CD4-positive, alpha-beta memory T cell (primary cell): ENCODE results near the gene TCERG1L. TPM values are rescaled to one million over a fixed set of nuclear protein-coding genes. Genes with fewer than 3 reads are reported as not detected.
A peak's percentile ranks its signal among the peaks of the same experiment; 100 is the strongest.
"Not testable (repeated sequence)": the region's sequence is repeated elsewhere in the genome, so short reads cannot be mapped to it uniquely, and the experiment has no call there.

Source experiments
- CTCF ChIA-PET: fragments of 350-600 bp; sonication (Branson Sonifier 250); formaldehyde crosslinking; loops from one replicate; lab custom pipeline; 2021; ENCODE audit warnings: inconsistent platforms; ENCODE audit not compliant: partially characterized antibody; lab: Charles Lee
- POLR2A ChIA-PET: fragments of 350-600 bp; sonication (Branson Sonifier 250); formaldehyde crosslinking; loops from one replicate; lab custom pipeline; 2021; ENCODE audit not compliant: partially characterized antibody; lab: Charles Lee
- DNase-seq, 5 donors: peaks; one replicate each; pipeline versions ENCODE4 v3.0.0 to v3.0.0-alpha.2; 2020 to 2022; ENCODE audit warnings: mixed read lengths in 1 of 5
- H3K27ac ChIP-seq: one replicate; pipeline ENCODE4 v1.7.0; 2013; ENCODE audit warnings: low read depth, low read length
- H3K27me3 ChIP-seq: 2 replicates; pipeline ENCODE4 v1.7.0; 2013; ENCODE audit warnings: mild to moderate bottlenecking, low read length, moderate library complexity; ENCODE audit not compliant: insufficient read depth
- H3K36me3 ChIP-seq: 2 replicates; pipeline ENCODE4 v1.7.0; 2013; ENCODE audit warnings: mild to moderate bottlenecking, low read length, moderate library complexity; ENCODE audit not compliant: insufficient read depth
- H3K4me1 ChIP-seq: 2 replicates; pipeline ENCODE4 v1.7.0; 2013; ENCODE audit warnings: mild to moderate bottlenecking, low read length, moderate library complexity; ENCODE audit not compliant: insufficient read depth
- H3K4me3 ChIP-seq, 2 donors: one replicate each; pipeline ENCODE4 v1.7.0; 2013; ENCODE audit warnings: low read length in 2 of 2, mild to moderate bottlenecking in 1 of 2
- H3K9me3 ChIP-seq, 2 donors: one replicate each; pipeline ENCODE4 v1.7.0; 2013; ENCODE audit warnings: low read length in 2 of 2, control low read depth in 1 of 2; ENCODE audit not compliant: control insufficient read depth in 1 of 2
- H3K27ac Mint-ChIP-seq, 7 donors: one replicate each; pipeline ENCODE4 v1.8.0; 2020 to 2021; ENCODE audit warnings: mixed read lengths in 7 of 7, mild to moderate bottlenecking in 6 of 7, inconsistent platforms in 3 of 7, moderate library complexity in 3 of 7
- H3K27me3 Mint-ChIP-seq, 2 donors: one replicate each; pipeline ENCODE4 v1.8.0; 2020 to 2021; ENCODE audit warnings: mixed read lengths in 2 of 2
- H3K36me3 Mint-ChIP-seq, 2 donors: one replicate each; pipeline ENCODE4 v1.8.0; 2020 to 2021; ENCODE audit warnings: mixed read lengths in 2 of 2, inconsistent platforms in 1 of 2, mild to moderate bottlenecking in 1 of 2
- H3K4me1 Mint-ChIP-seq, 4 donors: one replicate each; pipeline ENCODE4 v1.8.0; 2020 to 2021; ENCODE audit warnings: mixed read lengths in 4 of 4, mild to moderate bottlenecking in 1 of 4
- H3K4me3 Mint-ChIP-seq, 8 donors: one replicate each; pipeline ENCODE4 v1.8.0; 2020 to 2021; ENCODE audit warnings: mixed read lengths in 8 of 8, mild to moderate bottlenecking in 7 of 8, moderate library complexity in 6 of 8, inconsistent platforms in 3 of 8
- H3K9me3 Mint-ChIP-seq, 8 donors: one replicate each; pipeline ENCODE4 v1.8.0; 2020 to 2021; ENCODE audit warnings: mixed read lengths in 8 of 8, mild to moderate bottlenecking in 5 of 8, inconsistent platforms in 3 of 8, moderate library complexity in 1 of 8
- intact Hi-C: fragments of 100-400 bp; cut with micrococcal nuclease; formaldehyde crosslinking; loops from one replicate; pipeline ENCODE4 v1.15.1; 2023
- polyA plus RNA-seq, 2 donors: library from polyadenylated mRNA; unstranded; fragments of 300-500 nt; fragmentation: Illumina TruSeq; gene quantifications; one replicate each; pipeline ENCODE4 v1.2.3, GENCODE V29; 2021
- total RNA-seq, 2 experiments: library from RNA; stranded (reverse); gene quantifications; one replicate each; pipeline ENCODE4 v1.2.3, GENCODE V29; 2021

Gene TCERG1L
- total and polyA plus RNA-seq, 4 experiments from 2014 or later: not detected

DNA sequence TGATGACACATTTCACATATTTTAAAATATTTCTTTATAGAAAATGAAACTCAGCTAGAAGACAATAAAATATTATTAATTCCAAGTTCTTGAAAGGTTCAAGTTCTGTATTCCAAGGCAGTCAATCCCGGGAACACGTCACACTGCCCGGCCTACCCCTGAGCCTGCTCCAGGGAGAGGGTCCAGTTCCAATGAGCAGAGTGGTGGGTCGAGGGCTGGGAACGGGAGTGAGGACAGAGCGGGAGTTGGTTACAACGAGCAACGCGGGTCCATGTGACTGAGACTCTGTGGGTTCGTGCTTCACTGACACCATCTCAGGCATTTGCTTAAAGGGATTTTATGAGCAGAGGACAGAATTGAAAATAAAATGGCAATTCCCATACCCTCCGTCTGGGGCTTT lies 209.4 kb downstream of the TCERG1L start:
- Histone ChIP-seq H3K4me1 (no peaks in the 10 kb centered on the region), H3K9me3 (no peaks in the 10 kb centered on the region), H3K27me3 (no peaks in the 10 kb centered on the region), H3K36me3 (no peaks in the 10 kb centered on the region), H3K4me3 (no peak overlapping the region), H3K27ac (no peak overlapping the region)
- Mint-ChIP-seq H3K4me3 (no peak overlapping the region), H3K4me1 (no peaks in the 10 kb centered on the region), H3K27me3 (no peaks in the 10 kb centered on the region), H3K27ac (no peak overlapping the region), H3K36me3 (no peaks in the 10 kb centered on the region), H3K9me3 (no peaks in the 10 kb centered on the region)
- intact Hi-C loops: no loop called here
- ChIA-PET CTCF (no interaction called here), POLR2A (no interaction called here)
- DNase-seq: no peak

- H3K36me3 Mint-ChIP-seq, POLR2A ChIA-PET: not testable (repeated sequence)
Measured at GRCh38 chr10:131100418-131101410, 210.8 kb downstream of the TCERG1L start.

GRCh38 chr10:131099028-131099726 lies 212.3 kb downstream of the TCERG1L start:
- Mint-ChIP-seq H3K4me1 (no peaks in the 10 kb centered on the region), H3K27ac (peak overlapping the region in 1 of 7 donors; percentile 43), H3K27me3 (no peaks in the 10 kb centered on the region), H3K9me3 (no peaks in the 10 kb centered on the region), H3K36me3 (no peaks in the 10 kb centered on the region), H3K4me3 (no peak overlapping the region)
- H3K4me1 ChIP-seq: no peaks in the 10 kb centered on the region
- intact Hi-C loops: no loop called here
- CTCF ChIA-PET: no interaction called here
- POLR2A ChIA-PET: no interaction called here
- no peak overlapping the region for H3K27ac ChIP-seq
- no peaks in the 10 kb centered on the region for H3K9me3 ChIP-seq
- DNase-seq: no peak
- no peaks in the 10 kb centered on the region for H3K36me3 ChIP-seq
- H3K4me3 ChIP-seq: no peak overlapping the region
- H3K27me3 ChIP-seq: no peaks in the 10 kb centered on the region

More at GRCh38 chr10:131100418-131101410, 210.8 kb downstream of the TCERG1L start:
- H3K4me1 ChIP-seq, H3K4me3 ChIP-seq, H3K27ac ChIP-seq, H3K4me1 Mint-ChIP-seq, H3K4me3 Mint-ChIP-seq, H3K9me3 ChIP-seq, H3K36me3 ChIP-seq, H3K27me3 Mint-ChIP-seq, H3K27me3 ChIP-seq, H3K27ac Mint-ChIP-seq, H3K9me3 Mint-ChIP-seq, DNase-seq, CTCF ChIA-PET, intact Hi-C loops: not testable (repeated sequence)

GRCh38 chr10:131098416-131098952 lies 213.0 kb downstream of the TCERG1L start:
- Mint-ChIP-seq H3K36me3 (no peaks in the 10 kb centered on the region), H3K27me3 (no peaks in the 10 kb centered on the region), H3K9me3 (no peaks in the 10 kb centered on the region), H3K4me1 (no peaks in the 10 kb centered on the region), H3K4me3 (no peak overlapping the region), H3K27ac (no peak overlapping the region)
- ChIA-PET CTCF (no interaction called here), POLR2A (no interaction called here)
- Histone ChIP-seq H3K4me3 (no peak overlapping the region), H3K9me3 (no peaks in the 10 kb centered on the region), H3K36me3 (no peaks in the 10 kb centered on the region), H3K27ac (no peak overlapping the region), H3K4me1 (no peaks in the 10 kb centered on the region), H3K27me3 (no peaks in the 10 kb centered on the region)
- intact Hi-C loops: no loop called here
- DNase-seq: no peak

DNA sequence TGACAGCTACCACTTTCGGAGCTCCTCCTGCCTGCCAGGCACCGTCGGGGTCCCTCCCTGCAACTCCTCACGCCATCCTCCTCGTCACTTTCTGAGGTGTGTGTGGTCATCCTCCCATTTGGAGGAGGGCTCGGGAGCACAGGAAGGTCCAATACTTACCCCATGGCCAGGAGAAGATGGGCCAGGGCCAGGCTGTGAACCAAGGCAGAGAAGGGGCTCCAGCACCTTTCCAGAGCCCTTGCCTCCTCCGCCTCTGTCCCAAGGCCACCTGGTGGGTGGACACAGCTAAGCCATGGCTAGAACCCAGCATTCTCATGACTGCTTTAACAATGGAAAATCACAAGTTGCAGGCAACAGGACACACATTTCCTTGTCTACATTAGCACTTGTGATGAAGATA lies 215.5 kb downstream of the TCERG1L start:
- DNase-seq: no peak
- Histone ChIP-seq H3K9me3 (no peaks in the 10 kb centered on the region), H3K4me1 (no peaks in the 10 kb centered on the region), H3K36me3 (no peaks in the 10 kb centered on the region), H3K27me3 (no peaks in the 10 kb centered on the region), H3K4me3 (no peak overlapping the region), H3K27ac (no peak overlapping the region)
- intact Hi-C loops: no loop called here
- no peaks in the 10 kb centered on the region for H3K4me1 Mint-ChIP-seq
- H3K27me3 Mint-ChIP-seq: no peaks in the 10 kb centered on the region
- no peak overlapping the region for H3K27ac Mint-ChIP-seq
- no peaks in the 10 kb centered on the region for H3K9me3 Mint-ChIP-seq
- no peaks in the 10 kb centered on the region for H3K36me3 Mint-ChIP-seq
- ChIA-PET CTCF (no interaction called here), POLR2A (no interaction called here)
- H3K4me3 Mint-ChIP-seq: no peak overlapping the region

GRCh38 chr10:131095313-131095580 lies 216.3 kb downstream of the TCERG1L start:
- Mint-ChIP-seq H3K9me3 (no peaks in the 10 kb centered on the region), H3K4me3 (no peak overlapping the region), H3K36me3 (no peaks in the 10 kb centered on the region), H3K4me1 (no peaks in the 10 kb centered on the region), H3K27me3 (no peaks in the 10 kb centered on the region), H3K27ac (no peak overlapping the region)
- Histone ChIP-seq H3K4me1 (no peaks in the 10 kb centered on the region), H3K27ac (no peak overlapping the region), H3K27me3 (no peaks in the 10 kb centered on the region), H3K4me3 (no peak overlapping the region), H3K36me3 (no peaks in the 10 kb centered on the region), H3K9me3 (no peaks in the 10 kb centered on the region)
- intact Hi-C loops: no loop called here
- DNase-seq: no peak
- ChIA-PET POLR2A (no interaction called here), CTCF (no interaction called here)

GRCh38 chr10:131094527-131095312 lies 216.8 kb downstream of the TCERG1L start:
- H3K36me3 Mint-ChIP-seq: no peaks in the 10 kb centered on the region
- Histone ChIP-seq H3K4me1 (no peaks in the 10 kb centered on the region), H3K27me3 (no peaks in the 10 kb centered on the region), H3K4me3 (no peak overlapping the region), H3K36me3 (no peaks in the 10 kb centered on the region), H3K9me3 (no peaks in the 10 kb centered on the region), H3K27ac (no peak overlapping the region)
- no peak for DNase-seq
- ChIA-PET POLR2A (no interaction called here), CTCF (no interaction called here)
- no peaks in the 10 kb centered on the region for H3K9me3 Mint-ChIP-seq
- no peaks in the 10 kb centered on the region for H3K27me3 Mint-ChIP-seq
- intact Hi-C loops: no loop called here
- H3K4me1 Mint-ChIP-seq: no peaks in the 10 kb centered on the region
- no peak overlapping the region for H3K4me3 Mint-ChIP-seq
- H3K27ac Mint-ChIP-seq: no peak overlapping the region
